OCI-LY3 (cell line): Measurements from ENCODE around the gene EPHA8.

Experiments
- EZH2phosphoT487 ChIP-seq: fragments of 200-600 bp; shearing (Covaris generic); IDR thresholded peaks from 2 replicates; pipeline ENCODE4 v1.6.1; 2018; ENCODE audit warnings: antibody characterized with exemption, mixed run types, low read depth
- TF ChIP-seq, protein P1 (sequence below): fragments of 200-600, 300-600 bp; sonication (generic); IDR thresholded peaks from 2 replicates; pipeline ENCODE4 v1.5.1; 2014; ENCODE audit warnings: antibody characterized with exemption, low read length, low read depth

DNA sequence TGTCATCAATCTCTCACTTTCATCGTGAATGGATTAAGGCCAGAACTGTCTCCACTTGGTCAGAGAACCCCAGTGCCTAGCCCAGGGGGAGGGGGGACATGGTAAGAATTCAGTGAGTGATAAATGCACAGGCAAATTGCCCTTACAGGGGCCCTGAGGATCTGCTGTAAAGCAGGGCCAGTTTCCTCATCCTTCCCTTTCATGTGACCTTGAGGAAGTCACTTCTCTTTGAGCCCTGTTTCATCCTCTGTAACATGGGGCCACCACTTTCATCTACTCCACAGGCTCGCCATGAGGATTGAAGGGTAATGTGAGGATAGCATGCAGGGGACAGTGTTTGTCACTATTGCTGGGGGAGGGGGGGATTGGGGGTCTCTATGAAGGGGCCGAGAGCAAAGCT lies 45.1 kb downstream of the EPHA8 start:
- TF ChIP-seq, protein P1, sequence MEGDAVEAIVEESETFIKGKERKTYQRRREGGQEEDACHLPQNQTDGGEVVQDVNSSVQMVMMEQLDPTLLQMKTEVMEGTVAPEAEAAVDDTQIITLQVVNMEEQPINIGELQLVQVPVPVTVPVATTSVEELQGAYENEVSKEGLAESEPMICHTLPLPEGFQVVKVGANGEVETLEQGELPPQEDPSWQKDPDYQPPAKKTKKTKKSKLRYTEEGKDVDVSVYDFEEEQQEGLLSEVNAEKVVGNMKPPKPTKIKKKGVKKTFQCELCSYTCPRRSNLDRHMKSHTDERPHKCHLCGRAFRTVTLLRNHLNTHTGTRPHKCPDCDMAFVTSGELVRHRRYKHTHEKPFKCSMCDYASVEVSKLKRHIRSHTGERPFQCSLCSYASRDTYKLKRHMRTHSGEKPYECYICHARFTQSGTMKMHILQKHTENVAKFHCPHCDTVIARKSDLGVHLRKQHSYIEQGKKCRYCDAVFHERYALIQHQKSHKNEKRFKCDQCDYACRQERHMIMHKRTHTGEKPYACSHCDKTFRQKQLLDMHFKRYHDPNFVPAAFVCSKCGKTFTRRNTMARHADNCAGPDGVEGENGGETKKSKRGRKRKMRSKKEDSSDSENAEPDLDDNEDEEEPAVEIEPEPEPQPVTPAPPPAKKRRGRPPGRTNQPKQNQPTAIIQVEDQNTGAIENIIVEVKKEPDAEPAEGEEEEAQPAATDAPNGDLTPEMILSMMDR: no peak
- TF ChIP-seq EZH2phosphoT487: no peak
